Neural progenitor cell (in vitro differentiated cells): ENCODE data around the gene APOL3. TPM values are rescaled to one million over a fixed set of nuclear protein-coding genes. Genes with fewer than 3 reads are reported as not detected.

Experiments
- DNase-seq: peaks from one replicate; pipeline ENCODE4 v3.0.0-alpha.2; 2016; ENCODE audit warnings: low spot score
- H2AFZ ChIP-seq: fragments of 200-600 bp; sonication (generic); replicated peaks from 2 replicates; pipeline ENCODE4 v1.6.1; 2016; ENCODE audit warnings: antibody characterized with exemption
- H3F3A ChIP-seq: fragments of 200-600 bp; sonication (generic); 2 replicates; pipeline ENCODE4 v1.6.1; 2016; ENCODE audit warnings: antibody characterized with exemption, low read depth
- H3K27ac ChIP-seq: fragments of 200-600 bp; sonication (generic); 2 replicates; pipeline ENCODE4 v1.5.1; 2016; ENCODE audit warnings: mild to moderate bottlenecking
- H3K27me3 ChIP-seq: fragments of 200-600 bp; sonication (generic); 2 replicates; pipeline ENCODE4 v1.6.1; 2016; ENCODE audit warnings: mild to moderate bottlenecking, moderate library complexity
- H3K36me3 ChIP-seq: fragments of 200-600 bp; sonication (generic); 2 replicates; pipeline ENCODE4 v1.5.1; 2016
- H3K4me1 ChIP-seq: fragments of 200-600 bp; sonication (generic); 2 replicates; pipeline ENCODE4 v1.6.1; 2016; ENCODE audit warnings: mixed run types
- H3K4me2 ChIP-seq: fragments of 200-600 bp; sonication (generic); 2 replicates; pipeline ENCODE4 v1.6.1; 2016
- H3K4me3 ChIP-seq: fragments of 200-600 bp; sonication (generic); 2 replicates; pipeline ENCODE4 v1.5.1; 2016
- H3K79me2 ChIP-seq: fragments of 200-600 bp; sonication (generic); 2 replicates; pipeline ENCODE4 v1.6.1; 2016; ENCODE audit warnings: low read depth
- H3K9ac ChIP-seq: fragments of 200-600 bp; sonication (generic); 2 replicates; pipeline ENCODE4 v1.6.1; 2016
- H3K9me3 ChIP-seq: fragments of 200-600 bp; sonication (generic); 2 replicates; pipeline ENCODE4 v1.5.1; 2016; ENCODE audit warnings: low read depth
- H4K20me1 ChIP-seq: fragments of 200-600 bp; sonication (generic); 2 replicates; pipeline ENCODE4 v1.6.1; 2016; ENCODE audit warnings: low read depth
- H3K27ac Mint-ChIP-seq: 3 replicates; pipeline ENCODE4 v1.8.0; 2021; ENCODE audit warnings: mixed read lengths
- H3K27me3 Mint-ChIP-seq: 2 replicates; pipeline ENCODE4 v1.8.0; 2022; ENCODE audit warnings: low read depth, mild to moderate bottlenecking, inconsistent platforms, moderate library complexity, mixed read lengths; ENCODE audit not compliant: insufficient read depth
- H3K36me3 Mint-ChIP-seq: 3 replicates; pipeline ENCODE4 v1.8.0; 2021; ENCODE audit warnings: mixed read lengths
- H3K4me1 Mint-ChIP-seq: 3 replicates; pipeline ENCODE4 v1.8.0; 2021; ENCODE audit warnings: mixed read lengths
- H3K4me3 Mint-ChIP-seq: 3 replicates; pipeline ENCODE4 v1.8.0; 2021; ENCODE audit warnings: mild to moderate bottlenecking, moderate library complexity, mixed read lengths
- H3K9me3 Mint-ChIP-seq: 3 replicates; pipeline ENCODE4 v1.8.0; 2020; ENCODE audit warnings: mixed read lengths
- CTCF ChIP-seq: fragments of 200-600 bp; sonication (generic); IDR thresholded peaks from 2 replicates; pipeline ENCODE4 v1.5.1; 2017; ENCODE audit warnings: antibody characterized with exemption, mild to moderate bottlenecking
- EZH2 ChIP-seq: fragments of 200-600 bp; sonication (generic); IDR thresholded peaks from 2 replicates; pipeline ENCODE4 v1.6.1; 2017; ENCODE audit warnings: antibody characterized with exemption, mild to moderate bottlenecking, moderate library complexity
- EZH2phosphoT487 ChIP-seq: fragments of 200-600 bp; sonication (generic); IDR thresholded peaks from 2 replicates; pipeline ENCODE4 v1.6.1; 2017; ENCODE audit warnings: antibody characterized with exemption
- total RNA-seq: library from RNA; depleted of rRNA; stranded (reverse); fragments of >200 nt; gene quantifications from 2 replicates; pipeline ENCODE4 v1.2.3, GENCODE V29; 2015; ENCODE audit warnings: low replicate concordance

APOL3 gene
- total RNA-seq, 1 donor from 2014 or later, result not detected

DNA sequence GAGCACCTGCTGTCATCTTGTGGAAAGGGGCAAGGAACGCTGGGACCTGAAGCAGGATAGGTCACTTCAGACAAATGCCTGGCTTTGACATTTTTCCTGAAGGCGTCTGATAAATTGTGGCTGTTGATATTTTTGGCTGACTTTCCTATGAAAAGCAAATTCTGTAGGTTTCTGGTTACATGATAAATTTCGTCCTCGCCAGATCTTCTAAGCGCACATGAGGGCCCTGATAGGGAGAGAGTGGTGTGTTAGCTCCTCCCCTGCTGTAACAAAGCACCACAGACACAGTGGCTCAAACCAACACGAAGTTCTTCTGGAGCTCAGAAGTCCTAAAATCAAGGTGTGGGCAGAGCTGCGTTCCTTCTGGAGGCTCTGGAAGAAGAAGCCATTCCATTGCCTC lies 21.5 kb upstream of the APOL3 start:
- DNase-seq, result no peak
- Mint-ChIP-seq H3K9me3 (no peaks in the 10 kb centered on the region), H3K36me3 (no peaks in the 10 kb centered on the region), H3K4me3 (no peak overlapping the region), H3K27me3 (peaks cover 7% of the 10 kb centered on the region), H3K27ac (peak overlapping the region; percentile 59), H3K4me1 (peaks cover 2% of the 10 kb centered on the region)
- Histone ChIP-seq H3K9ac (no peak overlapping the region), H4K20me1 (no peaks in the 10 kb centered on the region), H3K79me2 (no peaks in the 10 kb centered on the region), H3K27me3 (no peaks in the 10 kb centered on the region), H3K9me3 (no peaks in the 10 kb centered on the region), H3K36me3 (no peaks in the 10 kb centered on the region), H3K27ac (no peak overlapping the region), H2AFZ (no peak overlapping the region), H3K4me3 (no peak overlapping the region), H3K4me2 (no peak overlapping the region), H3K4me1 (peaks cover 6% of the 10 kb centered on the region), H3F3A (no peaks in the 10 kb centered on the region)
- no peak for TF ChIP-seq EZH2
- TF ChIP-seq EZH2phosphoT487, result no peak
- no peak for TF ChIP-seq CTCF

DNA sequence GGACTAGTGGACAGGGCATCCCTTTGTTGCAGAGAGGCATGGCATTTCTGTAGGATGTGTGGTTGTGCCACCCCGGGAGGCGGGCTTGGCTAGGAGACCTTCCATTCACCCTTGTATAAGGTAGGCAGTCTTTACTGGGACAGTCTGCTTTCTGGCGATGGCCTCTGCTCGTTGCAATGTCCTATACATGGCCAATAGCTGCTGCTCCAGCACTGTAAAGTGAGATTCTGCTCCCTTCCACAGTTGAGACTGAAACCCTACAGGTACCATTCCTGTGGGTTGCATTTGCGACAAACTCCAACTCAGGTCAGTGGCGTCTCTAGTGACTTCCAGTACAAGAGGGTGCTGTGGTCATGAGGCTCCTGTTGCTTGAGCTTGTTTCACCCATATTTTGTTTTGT lies 20.4 kb upstream of the APOL3 start:
- H3K36me3 Mint-ChIP-seq, result no peaks in the 10 kb centered on the region
- Histone ChIP-seq H3K4me3 (no peak overlapping the region), H3K36me3 (no peaks in the 10 kb centered on the region), H2AFZ (no peak overlapping the region), H3F3A (no peaks in the 10 kb centered on the region), H3K9me3 (no peaks in the 10 kb centered on the region), H3K4me1 (peaks cover 6% of the 10 kb centered on the region), H3K9ac (no peak overlapping the region), H4K20me1 (no peaks in the 10 kb centered on the region), H3K79me2 (no peaks in the 10 kb centered on the region), H3K27ac (no peak overlapping the region), H3K27me3 (no peaks in the 10 kb centered on the region), H3K4me2 (no peak overlapping the region)
- H3K27me3 Mint-ChIP-seq, result peaks cover 7% of the 10 kb centered on the region
- no peak overlapping the region for H3K27ac Mint-ChIP-seq
- no peak for DNase-seq
- no peak overlapping the region for H3K4me3 Mint-ChIP-seq
- no peaks in the 10 kb centered on the region for H3K9me3 Mint-ChIP-seq
- peaks cover 2% of the 10 kb centered on the region for H3K4me1 Mint-ChIP-seq
- TF ChIP-seq EZH2, result no peak
- no peak for TF ChIP-seq CTCF
- no peak for TF ChIP-seq EZH2phosphoT487

GRCh38 chr22:36180038-36180880 lies 19.7 kb upstream of the APOL3 start:
- Histone ChIP-seq H3F3A (no peaks in the 10 kb centered on the region), H3K4me3 (no peak overlapping the region), H4K20me1 (no peaks in the 10 kb centered on the region), H3K9ac (no peak overlapping the region), H2AFZ (peak overlapping the region; percentile 95), H3K4me2 (no peak overlapping the region), H3K4me1 (peaks cover 6% of the 10 kb centered on the region), H3K27ac (no peak overlapping the region), H3K79me2 (no peaks in the 10 kb centered on the region), H3K9me3 (no peaks in the 10 kb centered on the region), H3K36me3 (no peaks in the 10 kb centered on the region), H3K27me3 (no peaks in the 10 kb centered on the region)
- peak; percentile 86 for DNase-seq
- H3K27ac Mint-ChIP-seq, result no peak overlapping the region
- H3K9me3 Mint-ChIP-seq, result no peaks in the 10 kb centered on the region
- H3K36me3 Mint-ChIP-seq, result no peaks in the 10 kb centered on the region
- peaks cover 7% of the 10 kb centered on the region for H3K27me3 Mint-ChIP-seq
- peaks cover 2% of the 10 kb centered on the region for H3K4me1 Mint-ChIP-seq
- H3K4me3 Mint-ChIP-seq, result no peak overlapping the region
- TF ChIP-seq EZH2phosphoT487 (no peak), CTCF (peak; percentile 86)
